Occipital lobe (tissue), 2 donors: ENCODE measurements around the gene SIDT1. TPM values are rescaled to one million over a fixed set of nuclear protein-coding genes. Genes with fewer than 3 reads are reported as not detected.

Experiments used
- DNase-seq: peaks from one replicate; lab custom pipeline; 2025; lab: John Stamatoyannopoulos, UW
- total RNA-seq: library from RNA; depleted of rRNA; stranded (reverse); fragments of >200 nt; gene quantifications from one replicate; pipeline ENCODE4 v1.2.3, GENCODE V29; 2014

SIDT1 gene
- total RNA-seq, 1 donor from 2014 or later, result 6.2 TPM

GRCh38 chr3:113545594-113545993 is 13.2 kb downstream of the SIDT1 start:
- DNase-seq, result no peak

- DNase-seq, result no peak
Observed at GRCh38 chr3:113546414-113546893, 14.1 kb downstream of the SIDT1 start.

GRCh38 chr3:113548501-113548900 is 16.1 kb downstream of the SIDT1 start:
- DNase-seq, result no peak

GRCh38 chr3:113551820-113552219 is 19.5 kb downstream of the SIDT1 start:
- no peak for DNase-seq

GRCh38 chr3:113552851-113553250 is 20.5 kb downstream of the SIDT1 start:
- no peak for DNase-seq

- no peak for DNase-seq
Observed at GRCh38 chr3:113555138-113555537, 22.8 kb downstream of the SIDT1 start.

GRCh38 chr3:113556316-113556945 is 24.1 kb downstream of the SIDT1 start:
- DNase-seq, result no peak

- no peak for DNase-seq
Observed at GRCh38 chr3:113556946-113557335, 24.6 kb downstream of the SIDT1 start.

GRCh38 chr3:113557374-113557773 is 25.0 kb downstream of the SIDT1 start:
- DNase-seq, result no peak

GRCh38 chr3:113559009-113559408 is 26.7 kb downstream of the SIDT1 start:
- no peak for DNase-seq

- no peak for DNase-seq
Observed at GRCh38 chr3:113560271-113560670, 27.9 kb downstream of the SIDT1 start.

- DNase-seq, result no peak
Observed at GRCh38 chr3:113560831-113561623, 28.7 kb downstream of the SIDT1 start.

GRCh38 chr3:113565555-113565954 is 33.2 kb downstream of the SIDT1 start:
- no peak for DNase-seq

GRCh38 chr3:113570158-113570557 is 37.8 kb downstream of the SIDT1 start:
- DNase-seq, result no peak

GRCh38 chr3:113571360-113571759 is 39.0 kb downstream of the SIDT1 start:
- DNase-seq, result no peak

GRCh38 chr3:113573728-113574127 is 41.4 kb downstream of the SIDT1 start:
- DNase-seq, result no peak

- DNase-seq, result no peak
Observed at GRCh38 chr3:113574213-113574612, 41.9 kb downstream of the SIDT1 start.

GRCh38 chr3:113575206-113575605 is 42.9 kb downstream of the SIDT1 start:
- no peak for DNase-seq

- no peak for DNase-seq
Observed at GRCh38 chr3:113585228-113585627, 52.9 kb downstream of the SIDT1 start.

GRCh38 chr3:113585720-113586119 is 53.4 kb downstream of the SIDT1 start:
- DNase-seq, result no peak

GRCh38 chr3:113588806-113589205 is 56.5 kb downstream of the SIDT1 start:
- no peak for DNase-seq

GRCh38 chr3:113589971-113590370 is 57.6 kb downstream of the SIDT1 start:
- no peak for DNase-seq

GRCh38 chr3:113590983-113591382 is 58.6 kb downstream of the SIDT1 start:
- DNase-seq, result no peak
